ENCODE data around the gene TWNK.

DNA sequence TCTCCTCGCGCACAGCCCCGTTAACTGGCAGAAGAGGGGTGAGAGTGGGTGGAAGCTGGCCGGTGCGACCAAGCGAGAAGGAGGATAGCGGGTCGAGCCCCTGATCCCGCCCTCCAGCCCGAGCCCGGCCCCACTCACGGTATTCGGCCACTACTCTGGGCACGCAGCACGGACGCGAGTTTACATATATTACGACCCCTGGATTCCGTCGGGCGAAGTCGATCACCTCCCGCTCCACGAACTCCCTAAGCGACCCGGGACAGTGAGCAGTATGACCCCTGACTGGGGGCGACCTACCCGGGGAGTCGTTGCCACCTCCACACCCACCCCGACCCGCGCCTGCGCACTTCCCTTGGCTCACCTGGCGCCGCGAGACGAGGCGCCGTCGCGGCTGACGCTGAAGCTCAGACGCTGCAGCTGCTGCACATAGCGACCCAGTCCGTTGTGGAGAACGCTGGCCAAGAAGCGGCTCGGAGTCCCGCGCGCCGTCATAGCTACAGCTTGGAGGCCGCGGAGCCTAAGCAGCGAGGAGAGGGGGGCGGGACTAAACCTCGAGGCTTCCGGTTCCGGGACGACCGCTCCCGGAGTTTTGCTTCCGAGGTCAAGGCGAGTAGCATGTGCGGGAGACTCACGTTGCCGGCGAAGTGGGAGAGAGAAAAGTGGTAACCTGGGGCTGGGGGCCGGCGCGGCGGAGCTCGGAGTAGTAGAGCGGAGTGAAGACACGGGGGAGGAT, at the start of gene TWNK, which contains the start of gene MRPL43:
- TF ChIP-seq CTCF (IDR thresholded peaks at IDR 0.05) (no peak), POLR2A (IDR thresholded peaks at IDR 0.05) (no peak), POLR2AphosphoS5 (IDR thresholded peaks at IDR 0.05) (peak in 2 of 3 donors; percentile 14 to 34), EP300 (IDR thresholded peaks at IDR 0.05) (no peak)

Measured in suprapubic skin (tissue), 4 donors.